Measurements from ENCODE around the gene TUBB2A. TPM values are rescaled to one million over a fixed set of nuclear protein-coding genes. Genes with fewer than 3 reads are reported as not detected.

The TUBB2A gene
- total RNA-seq, 1 donor from 2014 or later: 401 TPM

GRCh38 chr6:3135668-3136291 is 21.6 kb downstream of the TUBB2A start:
- H3K9me3 Mint-ChIP-seq (ENCODE audit: unreplicated experiment): peaks cover 2% of the 10 kb centered on the region
- H3K27ac Mint-ChIP-seq (ENCODE audit: unreplicated experiment): no peak overlapping the region
- Histone ChIP-seq H3K4me3 (ENCODE audit: insufficient read depth, low read depth, low read length) (no peak overlapping the region), H3K9me3 (ENCODE audit: insufficient read depth, low read depth, low read length) (no peaks in the 10 kb centered on the region), H3K27me3 (ENCODE audit: insufficient read depth, low read length) (no peaks in the 10 kb centered on the region), H3K79me2 (ENCODE audit: insufficient read depth, low read length) (no peaks in the 10 kb centered on the region), H3K4me2 (ENCODE audit: low read length) (no peak overlapping the region), H3K9ac (ENCODE audit: low read length) (no peak overlapping the region), H3K27ac (ENCODE audit: low read depth, low read length) (no peak overlapping the region), H3K4me1 (ENCODE audit: insufficient read depth, low read length) (peaks cover 15% of the 10 kb centered on the region), H2AFZ (ENCODE audit: low read depth, low read length) (no peak overlapping the region), H4K20me1 (ENCODE audit: insufficient read depth, low read length) (no peaks in the 10 kb centered on the region), H3K36me3 (ENCODE audit: insufficient read depth, low read length) (peaks cover under 1% of the 10 kb centered on the region)
- peaks cover 18% of the 10 kb centered on the region for H3K4me1 Mint-ChIP-seq (ENCODE audit: low read depth, unreplicated experiment)
- DNase-seq (ENCODE audit: low read depth) (no peak), FAIRE-seq (no peak)
- H3K27me3 Mint-ChIP-seq (ENCODE audit: low read depth, unreplicated experiment): no peaks in the 10 kb centered on the region
- TF ChIP-seq CTCF (IDR thresholded peaks at IDR 0.05; ENCODE audit: insufficient read depth, low read depth, low read length): no peak
- TF ChIP-seq EZH2 (IDR thresholded peaks at IDR 0.05; ENCODE audit: insufficient read depth, low read length): no peak
- H3K4me3 Mint-ChIP-seq (ENCODE audit: unreplicated experiment): no peak overlapping the region
- peaks cover 54% of the 10 kb centered on the region for H3K36me3 Mint-ChIP-seq (ENCODE audit: low read depth, unreplicated experiment)

GRCh38 chr6:3133515-3133914 is 23.8 kb downstream of the TUBB2A start:
- Mint-ChIP-seq H3K36me3 (ENCODE audit: low read depth, unreplicated experiment) (peaks cover 46% of the 10 kb centered on the region), H3K27ac (ENCODE audit: unreplicated experiment) (no peak overlapping the region), H3K4me1 (ENCODE audit: low read depth, unreplicated experiment) (peaks cover 14% of the 10 kb centered on the region), H3K4me3 (ENCODE audit: unreplicated experiment) (no peak overlapping the region), H3K9me3 (ENCODE audit: unreplicated experiment) (no peaks in the 10 kb centered on the region), H3K27me3 (ENCODE audit: low read depth, unreplicated experiment) (no peaks in the 10 kb centered on the region)
- Histone ChIP-seq H3K27me3 (ENCODE audit: insufficient read depth, low read length) (no peaks in the 10 kb centered on the region), H3K9ac (ENCODE audit: low read length) (no peak overlapping the region), H3K4me1 (ENCODE audit: insufficient read depth, low read length) (peaks cover 2% of the 10 kb centered on the region), H3K27ac (ENCODE audit: low read depth, low read length) (no peak overlapping the region), H3K9me3 (ENCODE audit: insufficient read depth, low read depth, low read length) (no peaks in the 10 kb centered on the region), H3K36me3 (ENCODE audit: insufficient read depth, low read length) (peaks cover 3% of the 10 kb centered on the region), H4K20me1 (ENCODE audit: insufficient read depth, low read length) (no peaks in the 10 kb centered on the region), H3K79me2 (ENCODE audit: insufficient read depth, low read length) (no peaks in the 10 kb centered on the region), H3K4me3 (ENCODE audit: insufficient read depth, low read depth, low read length) (no peak overlapping the region), H2AFZ (ENCODE audit: low read depth, low read length) (no peak overlapping the region), H3K4me2 (ENCODE audit: low read length) (no peak overlapping the region)
- DNase-seq (ENCODE audit: low read depth): no peak
- FAIRE-seq: no peak
- TF ChIP-seq CTCF (IDR thresholded peaks at IDR 0.05; ENCODE audit: insufficient read depth, low read depth, low read length) (no peak), EZH2 (IDR thresholded peaks at IDR 0.05; ENCODE audit: insufficient read depth, low read length) (no peak)

GRCh38 chr6:3131695-3132094 is 25.6 kb downstream of the TUBB2A start:
- no peaks in the 10 kb centered on the region for H3K4me1 ChIP-seq (ENCODE audit: insufficient read depth, low read length)
- no peak overlapping the region for H3K9ac ChIP-seq (ENCODE audit: low read length)
- H3K36me3 ChIP-seq (ENCODE audit: insufficient read depth, low read length): peaks cover 3% of the 10 kb centered on the region
- H3K4me3 ChIP-seq (ENCODE audit: insufficient read depth, low read depth, low read length): no peak overlapping the region
- no peak overlapping the region for H3K27ac Mint-ChIP-seq (ENCODE audit: unreplicated experiment)
- TF ChIP-seq CTCF (IDR thresholded peaks at IDR 0.05; ENCODE audit: insufficient read depth, low read depth, low read length) (no peak), EZH2 (IDR thresholded peaks at IDR 0.05; ENCODE audit: insufficient read depth, low read length) (no peak)
- no peak for FAIRE-seq
- no peaks in the 10 kb centered on the region for H3K27me3 ChIP-seq (ENCODE audit: insufficient read depth, low read length)
- H3K36me3 Mint-ChIP-seq (ENCODE audit: low read depth, unreplicated experiment): peaks cover 34% of the 10 kb centered on the region
- no peak for DNase-seq (ENCODE audit: low read depth)
- no peak overlapping the region for H3K27ac ChIP-seq (ENCODE audit: low read depth, low read length)
- H3K9me3 ChIP-seq (ENCODE audit: insufficient read depth, low read depth, low read length): no peaks in the 10 kb centered on the region
- H3K27me3 Mint-ChIP-seq (ENCODE audit: low read depth, unreplicated experiment): no peaks in the 10 kb centered on the region
- H2AFZ ChIP-seq (ENCODE audit: low read depth, low read length): no peak overlapping the region
- H3K9me3 Mint-ChIP-seq (ENCODE audit: unreplicated experiment): no peaks in the 10 kb centered on the region
- H3K4me3 Mint-ChIP-seq (ENCODE audit: unreplicated experiment): no peak overlapping the region
- H4K20me1 ChIP-seq (ENCODE audit: insufficient read depth, low read length): no peaks in the 10 kb centered on the region
- H3K79me2 ChIP-seq (ENCODE audit: insufficient read depth, low read length): no peaks in the 10 kb centered on the region
- H3K4me1 Mint-ChIP-seq (ENCODE audit: low read depth, unreplicated experiment): peaks cover 5% of the 10 kb centered on the region
- no peak overlapping the region for H3K4me2 ChIP-seq (ENCODE audit: low read length)

Measured in astrocyte (in vitro differentiated cells and primary cell).